Activated CD4-positive, alpha-beta T cell treated with anti-CD3 and anti-CD28 coated beads, Interleukin-2, amount 50 U/mL, for 1 hour (primary cell): ENCODE data around the gene ELP6.
A peak's percentile ranks its signal among the peaks of the same experiment; 100 is the strongest.
"Not testable (repeated sequence)": the region's sequence is repeated elsewhere in the genome, so short reads cannot be mapped to it uniquely, and the experiment has no call there.

ENCODE experiments used
- DNase-seq: peaks from one replicate; pipeline ENCODE4 v3.0.0-alpha.2; 2020

The ELP6 gene

GRCh38 chr3:47505267-47505666 is 8.2 kb downstream of the ELP6 start:
- DNase-seq, result not testable (repeated sequence)

GRCh38 chr3:47504113-47504512 is 9.4 kb downstream of the ELP6 start:
- DNase-seq, result no peak

DNA sequence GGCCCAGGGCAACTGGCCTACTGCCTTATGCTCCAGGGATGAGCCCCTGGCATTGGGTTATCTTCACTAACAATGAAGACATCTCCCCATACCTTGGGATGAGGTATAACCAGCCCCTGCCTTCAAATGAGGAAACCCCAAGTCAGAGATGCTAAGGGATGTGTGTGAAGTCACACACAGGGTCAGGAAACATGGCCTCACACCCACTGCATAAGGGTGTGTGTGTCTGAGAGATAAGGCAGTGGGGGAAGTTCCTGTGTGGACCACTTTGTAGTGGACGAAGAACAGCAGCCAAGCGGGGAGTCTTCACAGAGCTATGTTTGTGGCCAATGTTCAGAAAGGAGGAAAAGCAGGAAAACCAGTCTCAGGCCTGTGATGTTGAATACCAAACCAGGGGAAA is 10.5 kb downstream of the ELP6 start:
- no peak for DNase-seq

- no peak for DNase-seq
These were observed 16.6 kb downstream of the ELP6 start for GRCh38 chr3:47496892-47497291.

- DNase-seq, result no peak
These were observed 17.6 kb downstream of the ELP6 start for GRCh38 chr3:47495886-47496285.

GRCh38 chr3:47495111-47495510 is 18.4 kb downstream of the ELP6 start:
- no peak for DNase-seq

DNA sequence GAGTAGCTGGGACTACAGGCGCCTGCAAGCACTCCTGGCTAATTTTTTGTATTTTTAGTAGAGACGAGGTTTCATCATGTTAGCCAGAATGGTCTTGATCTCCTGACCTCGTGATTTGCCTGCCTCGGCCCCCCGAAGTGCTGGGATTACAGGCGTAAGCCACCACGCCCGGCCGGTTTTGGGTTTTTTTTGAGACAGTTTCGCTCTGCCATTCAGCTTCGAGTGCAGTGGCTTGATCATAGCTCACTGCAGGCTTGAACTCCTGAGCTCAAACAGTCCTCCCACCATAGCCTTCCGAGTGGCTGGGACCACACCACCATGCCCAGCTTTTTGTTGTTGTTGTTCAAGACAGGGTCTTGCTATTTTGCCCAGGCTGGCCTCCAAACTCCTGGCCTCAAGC is 21.7 kb downstream of the ELP6 start:
- no peak for DNase-seq

GRCh38 chr3:47491186-47491585 is 22.3 kb downstream of the ELP6 start:
- DNase-seq, result no peak

DNA sequence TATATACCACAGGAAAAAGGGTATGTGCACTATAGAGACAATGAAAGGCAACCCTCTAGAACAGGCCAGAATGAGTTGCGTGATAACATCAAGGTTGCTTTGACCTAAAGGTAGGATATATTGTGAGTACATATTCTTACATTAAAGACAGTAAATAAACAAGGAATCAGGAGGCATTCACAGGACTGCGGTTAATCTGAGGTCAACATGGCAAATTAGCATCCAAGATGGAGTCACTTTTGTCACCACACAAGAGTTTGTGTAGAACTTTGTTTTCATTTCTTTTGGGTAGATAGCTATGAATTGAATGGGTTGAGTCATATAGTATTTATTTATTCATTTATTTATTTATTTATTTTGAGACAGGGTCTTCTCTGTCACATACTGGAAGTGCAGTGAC is 26.2 kb downstream of the ELP6 start:
- DNase-seq, result no peak

DNA sequence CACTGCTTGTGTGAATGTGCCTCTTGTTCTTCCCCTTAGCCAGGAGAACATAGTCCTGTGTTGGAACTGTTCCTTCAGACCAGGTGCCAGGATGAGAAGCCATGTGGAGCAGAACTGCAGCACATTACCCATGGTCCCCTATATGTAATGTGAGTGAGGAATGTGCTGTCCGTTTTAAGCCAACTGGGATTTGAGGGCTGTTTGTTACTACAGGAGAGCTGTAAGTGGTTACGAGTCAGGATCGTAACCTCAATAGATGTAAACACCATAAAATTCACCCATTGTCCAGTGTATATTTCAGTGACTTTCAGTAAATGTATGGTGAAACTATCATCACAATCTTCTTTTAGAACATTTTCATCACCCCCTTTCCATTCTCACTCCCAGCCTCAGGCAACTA is 27.7 kb downstream of the ELP6 start:
- DNase-seq, result no peak

GRCh38 chr3:47482366-47482765 is 31.1 kb downstream of the ELP6 start:
- no peak for DNase-seq

DNA sequence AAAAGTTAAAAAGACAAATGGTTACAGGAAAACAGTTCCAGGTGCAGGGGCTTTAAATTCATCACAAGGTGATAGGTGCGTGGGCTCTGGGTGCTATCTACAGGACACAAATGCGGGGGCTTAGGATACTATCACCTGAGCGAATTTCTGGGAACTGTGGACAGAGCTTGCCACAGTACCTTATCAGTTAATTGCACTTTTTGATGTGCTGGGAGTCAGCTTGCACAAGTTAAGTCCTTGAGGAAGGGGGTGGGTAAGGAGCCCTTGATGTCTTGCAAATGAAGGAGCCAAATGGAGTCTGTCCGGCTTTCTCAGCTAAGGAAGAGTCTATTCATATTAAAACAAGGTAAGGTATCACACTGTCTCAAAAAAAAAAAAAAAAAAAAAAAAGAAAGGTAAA is 31.7 kb downstream of the ELP6 start:
- not testable (repeated sequence) for DNase-seq

GRCh38 chr3:47480267-47480666 is 33.2 kb downstream of the ELP6 start:
- DNase-seq, result not testable (repeated sequence)

DNA sequence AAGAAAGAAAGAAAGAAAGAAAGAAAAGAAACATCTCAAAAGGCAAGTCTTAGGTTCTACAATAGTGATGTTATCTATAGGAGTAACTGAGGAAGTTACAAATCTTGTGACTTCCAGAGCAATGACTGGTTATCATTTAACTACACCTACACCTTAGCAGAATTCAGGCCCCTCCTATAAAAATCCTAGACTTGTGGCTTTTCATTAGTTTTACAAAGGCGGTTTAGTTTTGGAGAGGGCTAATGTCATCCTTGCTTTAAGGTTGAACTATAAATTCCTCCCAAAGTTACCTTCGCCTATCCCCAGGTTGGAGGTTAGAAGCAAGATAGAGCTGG is 33.7 kb downstream of the ELP6 start:
- DNase-seq, result no peak

- no peak for DNase-seq
These were observed 35.5 kb downstream of the ELP6 start for GRCh38 chr3:47478022-47478421.

- no peak for DNase-seq
These were observed 36.8 kb downstream of the ELP6 start for GRCh38 chr3:47476644-47477199.

- DNase-seq, result no peak
These were observed 37.2 kb downstream of the ELP6 start for GRCh38 chr3:47476330-47476626.

DNA sequence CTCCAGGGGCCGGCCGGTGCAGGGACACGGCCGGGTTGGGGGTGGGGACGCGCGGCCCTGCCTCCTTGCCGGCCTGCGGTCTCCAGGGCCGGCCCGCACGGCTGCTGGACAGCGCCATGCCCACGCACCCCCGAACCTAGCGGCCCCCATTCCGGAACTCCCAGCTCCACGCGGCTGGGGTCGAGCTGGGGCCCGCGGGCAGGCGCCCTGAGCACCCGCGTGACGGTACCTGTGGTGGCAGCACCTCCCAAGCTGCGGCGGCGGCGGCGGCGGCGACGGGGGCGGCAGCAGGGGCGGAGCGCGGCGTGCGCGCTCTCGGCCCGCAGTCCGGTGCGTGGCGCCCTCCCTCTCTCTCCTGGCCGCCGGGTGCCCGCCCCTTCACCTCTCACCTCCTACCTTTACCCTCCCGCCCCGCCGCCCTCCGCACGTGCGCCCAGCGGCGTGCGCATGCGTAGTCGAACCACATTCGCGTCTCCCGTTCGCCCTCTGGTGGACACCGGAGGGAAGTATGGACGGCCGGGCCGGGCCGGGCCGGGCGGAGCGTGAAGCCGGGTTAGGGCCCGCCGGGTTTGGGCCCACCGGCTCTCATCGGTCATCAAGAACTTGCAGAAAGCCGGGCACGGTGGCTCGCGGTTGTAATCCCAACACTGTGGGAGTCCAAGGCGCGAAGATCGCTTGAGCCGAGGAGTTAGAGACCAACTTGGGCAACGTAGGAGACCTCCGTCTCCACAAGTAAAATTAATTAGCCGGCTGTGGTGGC is 37.8 kb downstream of the ELP6 start, which contains the start of gene SCAP:
SCAP (minus strand) TSS at position 372 of the 760 bp plus-strand sequence. CDS start 32,948 bp downstream, outside the sequence.
- peak; percentile 96 for DNase-seq

- no peak for DNase-seq
These were observed 38.4 kb downstream of the ELP6 start for GRCh38 chr3:47475029-47475569.

GRCh38 chr3:47473391-47473790 is 40.1 kb downstream of the ELP6 start:
- no peak for DNase-seq

DNA sequence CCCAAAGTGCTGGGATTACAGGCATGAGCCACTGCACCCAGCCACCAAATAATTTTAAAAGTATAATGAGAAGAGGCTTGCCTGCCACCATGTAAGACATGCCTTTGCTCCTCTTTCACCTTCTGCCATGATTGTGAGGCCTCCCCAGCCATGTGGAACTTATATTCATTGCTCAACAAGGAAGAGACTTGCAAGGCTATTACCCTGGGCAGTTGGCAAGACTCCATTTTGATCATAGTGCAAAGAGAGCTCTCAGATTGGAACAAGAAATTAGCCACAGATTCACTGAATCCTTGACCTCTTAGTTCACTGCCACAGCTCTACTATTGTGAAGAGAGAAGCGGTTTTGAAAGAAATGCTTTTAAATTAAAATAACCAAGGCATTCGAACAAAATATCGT is 43.9 kb downstream of the ELP6 start:
- no peak for DNase-seq

GRCh38 chr3:47468315-47468714 is 45.2 kb downstream of the ELP6 start:
- not testable (repeated sequence) for DNase-seq

DNA sequence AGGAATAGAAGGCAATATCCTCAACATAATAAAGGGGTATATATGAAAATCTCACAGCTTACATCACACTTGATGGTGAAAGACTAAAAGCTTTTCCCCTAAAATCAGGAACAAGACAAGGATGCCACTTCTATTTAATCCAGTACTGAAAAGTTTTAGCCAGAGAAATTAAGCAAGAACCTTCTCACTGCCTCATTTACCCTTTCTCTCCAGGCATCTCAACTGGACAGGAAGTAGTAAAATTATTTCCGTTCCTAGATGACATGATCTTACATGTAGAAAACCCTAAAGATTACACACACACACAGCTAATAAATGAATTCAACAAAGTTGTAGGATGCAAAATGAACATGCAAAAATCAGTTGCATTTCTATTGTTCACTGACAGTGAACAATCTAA is 48.9 kb downstream of the ELP6 start:
- no peak for DNase-seq

GRCh38 chr3:47459534-47460085 is 53.9 kb downstream of the ELP6 start:
- not testable (repeated sequence) for DNase-seq

GRCh38 chr3:47456984-47457383 is 56.5 kb downstream of the ELP6 start:
- DNase-seq, result no peak
